CD4-positive, alpha-beta memory T cell (primary cell): ENCODE results near the gene MYH15. TPM values are rescaled to one million over a fixed set of nuclear protein-coding genes. Genes with fewer than 3 reads are reported as not detected.

ENCODE experiments used
- CTCF ChIA-PET: fragments of 350-600 bp; sonication (Branson Sonifier 250); formaldehyde crosslinking; loops from one replicate; lab custom pipeline; 2021; ENCODE audit warnings: inconsistent platforms; ENCODE audit not compliant: partially characterized antibody; lab: Charles Lee
- POLR2A ChIA-PET: fragments of 350-600 bp; sonication (Branson Sonifier 250); formaldehyde crosslinking; loops from one replicate; lab custom pipeline; 2021; ENCODE audit not compliant: partially characterized antibody; lab: Charles Lee
- DNase-seq, 5 donors: peaks; one replicate each; pipeline versions ENCODE4 v3.0.0 to v3.0.0-alpha.2; 2020 to 2022; ENCODE audit warnings: mixed read lengths in 1 of 5
- H3K27ac ChIP-seq: one replicate; pipeline ENCODE4 v1.7.0; 2013; ENCODE audit warnings: low read depth, low read length
- H3K27me3 ChIP-seq: 2 replicates; pipeline ENCODE4 v1.7.0; 2013; ENCODE audit warnings: mild to moderate bottlenecking, low read length, moderate library complexity; ENCODE audit not compliant: insufficient read depth
- H3K36me3 ChIP-seq: 2 replicates; pipeline ENCODE4 v1.7.0; 2013; ENCODE audit warnings: mild to moderate bottlenecking, low read length, moderate library complexity; ENCODE audit not compliant: insufficient read depth
- H3K4me1 ChIP-seq: 2 replicates; pipeline ENCODE4 v1.7.0; 2013; ENCODE audit warnings: mild to moderate bottlenecking, low read length, moderate library complexity; ENCODE audit not compliant: insufficient read depth
- H3K4me3 ChIP-seq, 2 donors: one replicate each; pipeline ENCODE4 v1.7.0; 2013; ENCODE audit warnings: low read length in 2 of 2, mild to moderate bottlenecking in 1 of 2
- H3K9me3 ChIP-seq, 2 donors: one replicate each; pipeline ENCODE4 v1.7.0; 2013; ENCODE audit warnings: low read length in 2 of 2, control low read depth in 1 of 2; ENCODE audit not compliant: control insufficient read depth in 1 of 2
- H3K27ac Mint-ChIP-seq, 7 donors: one replicate each; pipeline ENCODE4 v1.8.0; 2020 to 2021; ENCODE audit warnings: mixed read lengths in 7 of 7, mild to moderate bottlenecking in 6 of 7, inconsistent platforms in 3 of 7, moderate library complexity in 3 of 7
- H3K27me3 Mint-ChIP-seq, 2 donors: one replicate each; pipeline ENCODE4 v1.8.0; 2020 to 2021; ENCODE audit warnings: mixed read lengths in 2 of 2
- H3K36me3 Mint-ChIP-seq, 2 donors: one replicate each; pipeline ENCODE4 v1.8.0; 2020 to 2021; ENCODE audit warnings: mixed read lengths in 2 of 2, inconsistent platforms in 1 of 2, mild to moderate bottlenecking in 1 of 2
- H3K4me1 Mint-ChIP-seq, 4 donors: one replicate each; pipeline ENCODE4 v1.8.0; 2020 to 2021; ENCODE audit warnings: mixed read lengths in 4 of 4, mild to moderate bottlenecking in 1 of 4
- H3K4me3 Mint-ChIP-seq, 8 donors: one replicate each; pipeline ENCODE4 v1.8.0; 2020 to 2021; ENCODE audit warnings: mixed read lengths in 8 of 8, mild to moderate bottlenecking in 7 of 8, moderate library complexity in 6 of 8, inconsistent platforms in 3 of 8
- H3K9me3 Mint-ChIP-seq, 8 donors: one replicate each; pipeline ENCODE4 v1.8.0; 2020 to 2021; ENCODE audit warnings: mixed read lengths in 8 of 8, mild to moderate bottlenecking in 5 of 8, inconsistent platforms in 3 of 8, moderate library complexity in 1 of 8
- intact Hi-C: fragments of 100-400 bp; cut with micrococcal nuclease; formaldehyde crosslinking; loops from one replicate; pipeline ENCODE4 v1.15.1; 2023
- polyA plus RNA-seq, 2 donors: library from polyadenylated mRNA; unstranded; fragments of 300-500 nt; fragmentation: Illumina TruSeq; gene quantifications; one replicate each; pipeline ENCODE4 v1.2.3, GENCODE V29; 2021
- total RNA-seq, 2 experiments: library from RNA; stranded (reverse); gene quantifications; one replicate each; pipeline ENCODE4 v1.2.3, GENCODE V29; 2021

The MYH15 gene
- total and polyA plus RNA-seq, 4 experiments from 2014 or later, result 0.06 TPM; not detected in 3

DNA sequence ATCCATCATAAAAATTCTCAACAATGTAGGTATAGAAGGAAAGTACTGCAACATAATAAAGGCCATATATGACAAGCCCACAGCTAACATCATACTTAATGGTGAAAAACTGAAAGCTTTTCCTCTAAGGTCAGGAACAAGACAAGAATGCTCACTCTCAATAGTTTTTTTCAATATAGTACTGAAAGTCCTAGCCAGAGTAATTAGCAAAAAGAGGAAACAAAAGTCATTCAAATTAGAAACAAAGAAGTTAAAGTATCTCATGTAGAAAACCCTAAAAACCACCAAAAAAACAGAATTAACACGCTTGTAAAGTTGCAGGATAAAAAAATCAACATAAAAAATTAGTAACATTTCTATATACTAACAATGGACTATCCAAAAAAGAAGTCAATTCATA, 61.8 kb downstream of the MYH15 start:
- Histone ChIP-seq H3K4me1 (no peaks in the 10 kb centered on the region), H3K27ac (no peak overlapping the region), H3K36me3 (no peaks in the 10 kb centered on the region), H3K27me3 (no peaks in the 10 kb centered on the region), H3K9me3 (peaks cover 0 to 13% of the 10 kb centered on the region in 2 donors), H3K4me3 (no peak overlapping the region)
- intact Hi-C loops, result no loop called here
- H3K36me3 Mint-ChIP-seq, result peaks cover 7 to 12% of the 10 kb centered on the region in 2 donors
- peaks cover 2 to 40% (median 29%) of the 10 kb centered on the region in 8 donors for H3K9me3 Mint-ChIP-seq
- no peak overlapping the region for H3K4me3 Mint-ChIP-seq
- DNase-seq, result no peak
- CTCF ChIA-PET, result no interaction called here
- POLR2A ChIA-PET, result no interaction called here
- H3K4me1 Mint-ChIP-seq, result no peaks in the 10 kb centered on the region
- peaks cover 0 to 3% of the 10 kb centered on the region in 2 donors for H3K27me3 Mint-ChIP-seq
- no peak overlapping the region for H3K27ac Mint-ChIP-seq

GRCh38 chr3:108447096-108447847, 63.1 kb downstream of the MYH15 start:
- no peaks in the 10 kb centered on the region for H3K36me3 ChIP-seq
- DNase-seq, result no peak
- Mint-ChIP-seq H3K4me1 (no peaks in the 10 kb centered on the region), H3K27ac (no peak overlapping the region), H3K9me3 (peaks cover 2 to 40% (median 29%) of the 10 kb centered on the region in 8 donors), H3K27me3 (peaks cover 2 to 3% of the 10 kb centered on the region in 2 donors), H3K4me3 (peak overlapping the region in 1 of 8 donors; percentile 29), H3K36me3 (peaks cover 7 to 12% of the 10 kb centered on the region in 2 donors)
- no peak overlapping the region for H3K27ac ChIP-seq
- ChIA-PET POLR2A (no interaction called here), CTCF (interaction anchor here (1.3 kb wide), 1 partner anchor 9 kb away, joined by 3 read pairs; no protein-coding TSS in a partner anchor)
- H3K4me3 ChIP-seq, result no peak overlapping the region
- peaks cover 0 to 13% of the 10 kb centered on the region in 2 donors for H3K9me3 ChIP-seq
- no peaks in the 10 kb centered on the region for H3K4me1 ChIP-seq
- intact Hi-C loops, result no loop called here
- no peaks in the 10 kb centered on the region for H3K27me3 ChIP-seq

- Histone ChIP-seq H3K27ac (no peak overlapping the region), H3K9me3 (peaks cover 0 to 4% of the 10 kb centered on the region in 2 donors), H3K27me3 (no peaks in the 10 kb centered on the region), H3K36me3 (no peaks in the 10 kb centered on the region), H3K4me1 (no peaks in the 10 kb centered on the region), H3K4me3 (no peak overlapping the region)
- Mint-ChIP-seq H3K4me3 (no peak overlapping the region), H3K27me3 (peaks cover 2 to 3% of the 10 kb centered on the region in 2 donors), H3K27ac (no peak overlapping the region), H3K36me3 (peaks cover 6% of the 10 kb centered on the region in 2 donors), H3K4me1 (no peaks in the 10 kb centered on the region), H3K9me3 (peaks cover 2 to 26% (median 20%) of the 10 kb centered on the region in 8 donors)
- intact Hi-C loops, result no loop called here
- DNase-seq, result no peak
- ChIA-PET POLR2A (no interaction called here), CTCF (interaction anchor here (1.0 kb wide), 1 partner anchor 515 kb away, joined by 3 read pairs; no protein-coding TSS in a partner anchor)
Observed at GRCh38 chr3:108442281-108442680, 68.1 kb downstream of the MYH15 start.

DNA sequence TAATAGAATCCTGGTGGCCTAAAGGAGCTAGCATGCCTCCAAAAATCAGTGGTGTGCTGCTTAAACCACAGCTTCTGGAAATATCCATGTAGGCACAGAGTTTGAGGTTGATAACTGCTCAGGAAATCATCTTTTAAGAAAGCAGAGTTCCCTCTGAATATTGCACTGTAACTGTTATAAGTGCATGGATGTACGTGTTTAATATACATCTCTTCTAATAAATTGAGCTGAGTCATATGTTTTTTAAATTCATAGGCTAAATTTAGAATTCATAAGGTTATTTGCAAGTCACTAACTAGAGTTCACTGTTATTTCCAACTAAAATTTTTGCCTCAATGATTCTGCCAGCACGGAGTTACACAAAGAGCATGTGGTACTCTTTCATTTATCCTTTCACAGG, 68.9 kb downstream of the MYH15 start:
- ChIA-PET CTCF (no interaction called here), POLR2A (no interaction called here)
- Mint-ChIP-seq H3K9me3 (peaks cover 2 to 18% (median 12%) of the 10 kb centered on the region in 8 donors), H3K36me3 (peaks cover 0 to 2% of the 10 kb centered on the region in 2 donors), H3K27ac (no peak overlapping the region), H3K4me1 (no peaks in the 10 kb centered on the region), H3K27me3 (peaks cover 0 to 2% of the 10 kb centered on the region in 2 donors), H3K4me3 (no peak overlapping the region)
- Histone ChIP-seq H3K36me3 (no peaks in the 10 kb centered on the region), H3K4me3 (no peak overlapping the region), H3K27ac (no peak overlapping the region), H3K9me3 (no peaks in the 10 kb centered on the region), H3K4me1 (no peaks in the 10 kb centered on the region), H3K27me3 (no peaks in the 10 kb centered on the region)
- intact Hi-C loops, result no loop called here
- no peak for DNase-seq

- no peak overlapping the region for H3K4me3 Mint-ChIP-seq
- intact Hi-C loops, result no loop called here
- POLR2A ChIA-PET, result no interaction called here
- H3K9me3 Mint-ChIP-seq, result peaks cover 0 to 14% (median 8%) of the 10 kb centered on the region in 8 donors
- H3K27ac ChIP-seq, result no peak overlapping the region
- H3K9me3 ChIP-seq, result no peaks in the 10 kb centered on the region
- H3K27ac Mint-ChIP-seq, result no peak overlapping the region
- no peak overlapping the region for H3K4me3 ChIP-seq
- no peaks in the 10 kb centered on the region for H3K4me1 ChIP-seq
- H3K27me3 Mint-ChIP-seq, result peaks cover 0 to 2% of the 10 kb centered on the region in 2 donors
- H3K36me3 Mint-ChIP-seq, result peaks cover 0 to 2% of the 10 kb centered on the region in 2 donors
- CTCF ChIA-PET, result no interaction called here
- no peaks in the 10 kb centered on the region for H3K36me3 ChIP-seq
- H3K27me3 ChIP-seq, result no peaks in the 10 kb centered on the region
- H3K4me1 Mint-ChIP-seq, result no peaks in the 10 kb centered on the region
- DNase-seq, result no peak
Observed at GRCh38 chr3:108441071-108441507, 69.3 kb downstream of the MYH15 start.

GRCh38 chr3:108438542-108438941, 71.9 kb downstream of the MYH15 start:
- Histone ChIP-seq H3K36me3 (no peaks in the 10 kb centered on the region), H3K9me3 (no peaks in the 10 kb centered on the region), H3K27me3 (no peaks in the 10 kb centered on the region), H3K4me3 (no peak overlapping the region), H3K27ac (no peak overlapping the region), H3K4me1 (no peaks in the 10 kb centered on the region)
- CTCF ChIA-PET, result interaction anchor here (1.1 to 1.6 kb wide), 3 partner anchors 8 to 43 kb away, joined by 3 to 5 read pairs (median 3); no protein-coding TSS in a partner anchor
- Mint-ChIP-seq H3K36me3 (peaks cover 0 to 2% of the 10 kb centered on the region in 2 donors), H3K9me3 (peaks cover 0 to 2% (median 0%) of the 10 kb centered on the region in 8 donors), H3K4me1 (no peaks in the 10 kb centered on the region), H3K27ac (no peak overlapping the region), H3K4me3 (no peak overlapping the region), H3K27me3 (peaks cover 0 to 2% of the 10 kb centered on the region in 2 donors)
- POLR2A ChIA-PET, result no interaction called here
- no peak for DNase-seq
- intact Hi-C loops, result no loop called here

DNA sequence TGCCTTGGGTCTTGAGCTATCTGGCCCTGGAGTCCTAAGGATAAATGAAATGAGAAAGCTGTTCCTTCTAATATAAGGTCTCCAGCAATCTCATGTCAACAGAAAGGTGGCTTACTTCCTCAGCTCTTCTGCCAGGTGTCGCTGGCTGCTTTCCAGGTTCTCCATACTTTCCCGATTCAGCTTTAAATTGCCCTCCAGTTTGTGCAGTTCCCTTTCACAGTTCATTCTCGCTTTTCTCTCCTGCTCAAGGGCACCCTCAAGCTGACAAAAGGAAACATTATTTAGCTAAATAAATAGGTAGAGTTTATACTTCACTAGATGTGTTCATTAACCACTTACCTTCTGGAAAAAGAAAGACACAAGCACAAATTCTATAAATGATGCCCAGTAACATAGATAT, 73.0 kb downstream of the MYH15 start:
- H3K36me3 ChIP-seq, result no peaks in the 10 kb centered on the region
- H3K27me3 Mint-ChIP-seq, result no peaks in the 10 kb centered on the region
- no peak overlapping the region for H3K4me3 Mint-ChIP-seq
- no peaks in the 10 kb centered on the region for H3K27me3 ChIP-seq
- DNase-seq, result no peak
- H3K27ac ChIP-seq, result no peak overlapping the region
- intact Hi-C loops, result no loop called here
- CTCF ChIA-PET, result interaction anchor here (1.1 to 1.6 kb wide), 3 partner anchors 9 to 44 kb away, joined by 3 to 5 read pairs (median 3); no protein-coding TSS in a partner anchor
- peaks cover 0 to 5% of the 10 kb centered on the region in 2 donors for H3K36me3 Mint-ChIP-seq
- H3K4me1 Mint-ChIP-seq, result no peaks in the 10 kb centered on the region
- POLR2A ChIA-PET, result no interaction called here
- H3K4me3 ChIP-seq, result no peak overlapping the region
- no peak overlapping the region for H3K27ac Mint-ChIP-seq
- no peaks in the 10 kb centered on the region for H3K4me1 ChIP-seq
- peaks cover 0 to 10% (median 5%) of the 10 kb centered on the region in 8 donors for H3K9me3 Mint-ChIP-seq
- no peaks in the 10 kb centered on the region for H3K9me3 ChIP-seq
